HL-60 (cell line): ENCODE measurements around the gene COL23A1.

ENCODE experiments used
- DNase-seq, 2 experiments: peaks; one replicate each; pipeline ENCODE4 v3.0.0-alpha.2; 2010 to 2020; ENCODE audit warnings: low read depth in 1 of 2, low spot score in 1 of 2
- H3K27ac ChIP-seq: fragments of 250-450 bp; sonication (Bioruptor Pico); replicated peaks from 2 replicates; pipeline ENCODE4 v1.5.1; 2020; ENCODE audit warnings: mild to moderate bottlenecking, moderate library complexity
- H3K27me3 ChIP-seq: fragments of 250-450 bp; sonication (Bioruptor Pico); 2 replicates; pipeline ENCODE4 v1.5.1; 2021; ENCODE audit warnings: mild to moderate bottlenecking, moderate library complexity; ENCODE audit not compliant: insufficient read depth, poor library complexity, severe bottlenecking
- H3K4me3 ChIP-seq: replicated peaks from 2 replicates; pipeline ENCODE4 v1.5.1; 2011; ENCODE audit warnings: mild to moderate bottlenecking, control low read depth, low read length; ENCODE audit not compliant: insufficient read depth
- CTCF ChIP-seq: IDR thresholded peaks from one replicate; pipeline ENCODE4 v1.5.1; 2011; ENCODE audit warnings: low read length, control low read depth, inconsistent platforms; ENCODE audit not compliant: insufficient read depth
- GABPA ChIP-seq: IDR thresholded peaks from 2 replicates; pipeline ENCODE4 v1.6.1; 2012; ENCODE audit warnings: low read depth
- POLR2AphosphoS5 ChIP-seq: IDR thresholded peaks from 2 replicates; pipeline ENCODE4 v1.6.1; 2012; ENCODE audit warnings: low read depth
- SPI1 ChIP-seq: IDR thresholded peaks from 2 replicates; pipeline ENCODE4 v1.6.1; 2012; ENCODE audit warnings: low read depth, mild to moderate bottlenecking, borderline replicate concordance
- TF ChIP-seq, protein P1 (sequence below): IDR thresholded peaks from 2 replicates; pipeline ENCODE4 v1.6.1; 2012; ENCODE audit warnings: low read depth; ENCODE audit not compliant: insufficient replicate concordance

Gene COL23A1

DNA sequence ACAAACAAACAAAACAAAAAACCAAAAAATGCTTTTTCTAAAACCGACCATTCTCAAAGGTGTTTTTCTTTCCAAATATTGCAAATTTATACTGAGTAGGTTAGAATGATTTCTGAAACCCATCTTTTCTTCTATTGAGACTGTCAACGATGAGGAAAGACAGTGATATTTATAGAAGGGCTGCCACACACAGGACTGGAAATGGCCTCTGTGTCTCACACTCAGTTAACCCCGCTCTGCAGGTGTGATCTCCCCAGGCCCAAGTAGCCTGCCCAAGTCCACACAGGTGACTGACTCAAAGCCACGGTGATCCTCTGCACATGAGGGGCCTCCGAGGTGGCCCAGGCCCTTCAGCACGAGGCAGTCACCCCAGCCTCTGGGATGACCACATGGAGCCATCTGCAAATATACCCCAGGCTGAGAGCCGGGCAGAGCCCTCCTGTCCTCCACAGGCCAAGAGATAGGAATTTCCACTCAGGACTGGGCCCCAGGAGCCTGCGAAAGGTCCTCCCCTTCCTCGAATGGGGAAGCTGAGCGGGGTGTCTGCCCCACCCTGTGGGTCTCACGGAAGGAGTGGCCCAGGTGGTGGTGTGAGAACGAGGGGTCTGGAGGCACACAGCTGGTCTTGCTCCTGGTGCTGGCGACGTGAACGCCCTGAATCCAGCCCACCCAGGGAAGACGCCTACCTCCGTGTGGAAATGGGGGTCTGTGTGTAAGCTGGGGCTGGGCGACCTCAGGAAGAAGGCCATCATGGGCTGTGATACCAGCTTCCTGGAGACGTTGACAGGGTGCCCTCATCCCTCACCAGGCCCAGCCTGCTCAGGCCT, 304.6 kb downstream of the COL23A1 start:
- DNase-seq, result no peak
- TF ChIP-seq, protein P1, sequence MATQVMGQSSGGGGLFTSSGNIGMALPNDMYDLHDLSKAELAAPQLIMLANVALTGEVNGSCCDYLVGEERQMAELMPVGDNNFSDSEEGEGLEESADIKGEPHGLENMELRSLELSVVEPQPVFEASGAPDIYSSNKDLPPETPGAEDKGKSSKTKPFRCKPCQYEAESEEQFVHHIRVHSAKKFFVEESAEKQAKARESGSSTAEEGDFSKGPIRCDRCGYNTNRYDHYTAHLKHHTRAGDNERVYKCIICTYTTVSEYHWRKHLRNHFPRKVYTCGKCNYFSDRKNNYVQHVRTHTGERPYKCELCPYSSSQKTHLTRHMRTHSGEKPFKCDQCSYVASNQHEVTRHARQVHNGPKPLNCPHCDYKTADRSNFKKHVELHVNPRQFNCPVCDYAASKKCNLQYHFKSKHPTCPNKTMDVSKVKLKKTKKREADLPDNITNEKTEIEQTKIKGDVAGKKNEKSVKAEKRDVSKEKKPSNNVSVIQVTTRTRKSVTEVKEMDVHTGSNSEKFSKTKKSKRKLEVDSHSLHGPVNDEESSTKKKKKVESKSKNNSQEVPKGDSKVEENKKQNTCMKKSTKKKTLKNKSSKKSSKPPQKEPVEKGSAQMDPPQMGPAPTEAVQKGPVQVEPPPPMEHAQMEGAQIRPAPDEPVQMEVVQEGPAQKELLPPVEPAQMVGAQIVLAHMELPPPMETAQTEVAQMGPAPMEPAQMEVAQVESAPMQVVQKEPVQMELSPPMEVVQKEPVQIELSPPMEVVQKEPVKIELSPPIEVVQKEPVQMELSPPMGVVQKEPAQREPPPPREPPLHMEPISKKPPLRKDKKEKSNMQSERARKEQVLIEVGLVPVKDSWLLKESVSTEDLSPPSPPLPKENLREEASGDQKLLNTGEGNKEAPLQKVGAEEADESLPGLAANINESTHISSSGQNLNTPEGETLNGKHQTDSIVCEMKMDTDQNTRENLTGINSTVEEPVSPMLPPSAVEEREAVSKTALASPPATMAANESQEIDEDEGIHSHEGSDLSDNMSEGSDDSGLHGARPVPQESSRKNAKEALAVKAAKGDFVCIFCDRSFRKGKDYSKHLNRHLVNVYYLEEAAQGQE, result no peak
- no peak for TF ChIP-seq CTCF
- TF ChIP-seq POLR2AphosphoS5, result 0 out of 2 replicates have a peak, but pooled peaks have one; percentile 10
- no peak for TF ChIP-seq GABPA
- no peak for TF ChIP-seq SPI1
- Histone ChIP-seq H3K4me3 (no peak overlapping the region), H3K27me3 (no peaks in the 10 kb centered on the region), H3K27ac (peak overlapping the region; percentile 16)

GRCh38 chr5:178284996-178285395, 305.2 kb downstream of the COL23A1 start:
- peak overlapping the region; percentile 16 for H3K27ac ChIP-seq
- no peaks in the 10 kb centered on the region for H3K27me3 ChIP-seq
- no peak for DNase-seq
- no peak overlapping the region for H3K4me3 ChIP-seq
- TF ChIP-seq POLR2AphosphoS5, result no peak
- TF ChIP-seq, protein P1, result no peak

GRCh38 chr5:178284093-178284675, 306.0 kb downstream of the COL23A1 start:
- no peak overlapping the region for H3K4me3 ChIP-seq
- peak; percentile 31 to 44 for DNase-seq
- no peak overlapping the region for H3K27ac ChIP-seq
- no peak for TF ChIP-seq SPI1
- TF ChIP-seq CTCF, result peak; percentile 89
- no peaks in the 10 kb centered on the region for H3K27me3 ChIP-seq

DNA sequence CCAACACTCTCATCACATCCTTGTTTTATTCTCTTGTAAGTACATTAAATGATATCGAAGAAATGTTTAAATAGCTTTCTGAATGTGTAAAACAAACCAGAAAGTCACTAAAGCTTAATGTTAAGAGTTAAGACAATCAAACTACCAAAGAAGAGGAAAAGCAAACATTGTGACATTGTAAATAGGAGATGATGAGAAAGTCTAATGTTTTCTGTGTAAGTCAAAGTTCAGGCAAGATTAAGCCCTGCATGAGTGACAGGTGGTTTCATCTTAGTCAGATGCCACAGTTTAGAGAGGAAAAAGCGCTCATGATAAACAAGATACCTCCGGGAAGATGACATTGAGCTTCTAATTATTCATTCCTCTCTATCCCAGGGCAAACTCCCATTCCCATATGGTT, 306.7 kb downstream of the COL23A1 start:
- Histone ChIP-seq H3K4me3 (no peak overlapping the region), H3K27ac (no peak overlapping the region), H3K27me3 (no peaks in the 10 kb centered on the region)
- DNase-seq, result no peak
- TF ChIP-seq POLR2AphosphoS5 (no peak), GABPA (no peak), CTCF (no peak), SPI1 (no peak)
- TF ChIP-seq, protein P1, result no peak
